HL-60 (cell line): ENCODE results near the gene ACTL10.

ENCODE experiments used
- DNase-seq, 2 experiments: peaks; one replicate each; pipeline ENCODE4 v3.0.0-alpha.2; 2010 to 2020; ENCODE audit warnings: low read depth in 1 of 2, low spot score in 1 of 2
- H3K27ac ChIP-seq: fragments of 250-450 bp; sonication (Bioruptor Pico); replicated peaks from 2 replicates; pipeline ENCODE4 v1.5.1; 2020; ENCODE audit warnings: mild to moderate bottlenecking, moderate library complexity
- H3K27me3 ChIP-seq: fragments of 250-450 bp; sonication (Bioruptor Pico); 2 replicates; pipeline ENCODE4 v1.5.1; 2021; ENCODE audit warnings: mild to moderate bottlenecking, moderate library complexity; ENCODE audit not compliant: insufficient read depth, poor library complexity, severe bottlenecking
- H3K4me3 ChIP-seq: replicated peaks from 2 replicates; pipeline ENCODE4 v1.5.1; 2011; ENCODE audit warnings: mild to moderate bottlenecking, control low read depth, low read length; ENCODE audit not compliant: insufficient read depth
- GABPA ChIP-seq: IDR thresholded peaks from 2 replicates; pipeline ENCODE4 v1.6.1; 2012; ENCODE audit warnings: low read depth
- POLR2AphosphoS5 ChIP-seq: IDR thresholded peaks from 2 replicates; pipeline ENCODE4 v1.6.1; 2012; ENCODE audit warnings: low read depth
- SPI1 ChIP-seq: IDR thresholded peaks from 2 replicates; pipeline ENCODE4 v1.6.1; 2012; ENCODE audit warnings: low read depth, mild to moderate bottlenecking, borderline replicate concordance
- TF ChIP-seq, protein P1 (sequence below): IDR thresholded peaks from one replicate; pipeline ENCODE4 v1.5.1; 2011; ENCODE audit warnings: low read length, control low read depth, inconsistent platforms; ENCODE audit not compliant: insufficient read depth
- TF ChIP-seq, protein P2 (sequence below): IDR thresholded peaks from 2 replicates; pipeline ENCODE4 v1.6.1; 2012; ENCODE audit warnings: low read depth; ENCODE audit not compliant: insufficient replicate concordance

The ACTL10 gene

DNA sequence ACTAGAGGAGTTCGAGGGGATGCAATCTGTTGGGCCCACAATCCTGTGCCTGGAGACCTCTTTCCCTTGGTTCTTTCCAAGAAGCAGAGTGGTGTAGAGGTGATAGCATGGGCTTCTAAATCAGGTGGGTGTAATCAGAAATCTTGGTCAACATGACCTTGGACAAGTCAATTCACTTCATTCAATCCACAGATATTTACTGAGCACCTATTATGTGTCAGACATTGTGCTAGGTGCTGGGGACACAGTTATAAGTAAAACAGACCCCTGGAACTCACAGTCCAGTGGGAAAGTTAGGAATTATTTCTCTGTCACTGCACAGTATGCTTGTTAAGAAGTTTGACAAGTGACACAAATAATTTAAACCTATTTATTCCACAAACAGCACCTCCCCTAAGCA is 22.8 kb downstream of the ACTL10 start:
- DNase-seq, result no peak
- Histone ChIP-seq H3K27ac (peak overlapping the region; percentile 16), H3K27me3 (no peaks in the 10 kb centered on the region), H3K4me3 (no peak overlapping the region)
- TF ChIP-seq SPI1 (no peak), POLR2AphosphoS5 (no peak), GABPA (no peak)
- TF ChIP-seq, protein P1, sequence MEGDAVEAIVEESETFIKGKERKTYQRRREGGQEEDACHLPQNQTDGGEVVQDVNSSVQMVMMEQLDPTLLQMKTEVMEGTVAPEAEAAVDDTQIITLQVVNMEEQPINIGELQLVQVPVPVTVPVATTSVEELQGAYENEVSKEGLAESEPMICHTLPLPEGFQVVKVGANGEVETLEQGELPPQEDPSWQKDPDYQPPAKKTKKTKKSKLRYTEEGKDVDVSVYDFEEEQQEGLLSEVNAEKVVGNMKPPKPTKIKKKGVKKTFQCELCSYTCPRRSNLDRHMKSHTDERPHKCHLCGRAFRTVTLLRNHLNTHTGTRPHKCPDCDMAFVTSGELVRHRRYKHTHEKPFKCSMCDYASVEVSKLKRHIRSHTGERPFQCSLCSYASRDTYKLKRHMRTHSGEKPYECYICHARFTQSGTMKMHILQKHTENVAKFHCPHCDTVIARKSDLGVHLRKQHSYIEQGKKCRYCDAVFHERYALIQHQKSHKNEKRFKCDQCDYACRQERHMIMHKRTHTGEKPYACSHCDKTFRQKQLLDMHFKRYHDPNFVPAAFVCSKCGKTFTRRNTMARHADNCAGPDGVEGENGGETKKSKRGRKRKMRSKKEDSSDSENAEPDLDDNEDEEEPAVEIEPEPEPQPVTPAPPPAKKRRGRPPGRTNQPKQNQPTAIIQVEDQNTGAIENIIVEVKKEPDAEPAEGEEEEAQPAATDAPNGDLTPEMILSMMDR, result no peak
- TF ChIP-seq, protein P2, sequence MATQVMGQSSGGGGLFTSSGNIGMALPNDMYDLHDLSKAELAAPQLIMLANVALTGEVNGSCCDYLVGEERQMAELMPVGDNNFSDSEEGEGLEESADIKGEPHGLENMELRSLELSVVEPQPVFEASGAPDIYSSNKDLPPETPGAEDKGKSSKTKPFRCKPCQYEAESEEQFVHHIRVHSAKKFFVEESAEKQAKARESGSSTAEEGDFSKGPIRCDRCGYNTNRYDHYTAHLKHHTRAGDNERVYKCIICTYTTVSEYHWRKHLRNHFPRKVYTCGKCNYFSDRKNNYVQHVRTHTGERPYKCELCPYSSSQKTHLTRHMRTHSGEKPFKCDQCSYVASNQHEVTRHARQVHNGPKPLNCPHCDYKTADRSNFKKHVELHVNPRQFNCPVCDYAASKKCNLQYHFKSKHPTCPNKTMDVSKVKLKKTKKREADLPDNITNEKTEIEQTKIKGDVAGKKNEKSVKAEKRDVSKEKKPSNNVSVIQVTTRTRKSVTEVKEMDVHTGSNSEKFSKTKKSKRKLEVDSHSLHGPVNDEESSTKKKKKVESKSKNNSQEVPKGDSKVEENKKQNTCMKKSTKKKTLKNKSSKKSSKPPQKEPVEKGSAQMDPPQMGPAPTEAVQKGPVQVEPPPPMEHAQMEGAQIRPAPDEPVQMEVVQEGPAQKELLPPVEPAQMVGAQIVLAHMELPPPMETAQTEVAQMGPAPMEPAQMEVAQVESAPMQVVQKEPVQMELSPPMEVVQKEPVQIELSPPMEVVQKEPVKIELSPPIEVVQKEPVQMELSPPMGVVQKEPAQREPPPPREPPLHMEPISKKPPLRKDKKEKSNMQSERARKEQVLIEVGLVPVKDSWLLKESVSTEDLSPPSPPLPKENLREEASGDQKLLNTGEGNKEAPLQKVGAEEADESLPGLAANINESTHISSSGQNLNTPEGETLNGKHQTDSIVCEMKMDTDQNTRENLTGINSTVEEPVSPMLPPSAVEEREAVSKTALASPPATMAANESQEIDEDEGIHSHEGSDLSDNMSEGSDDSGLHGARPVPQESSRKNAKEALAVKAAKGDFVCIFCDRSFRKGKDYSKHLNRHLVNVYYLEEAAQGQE, result no peak

DNA sequence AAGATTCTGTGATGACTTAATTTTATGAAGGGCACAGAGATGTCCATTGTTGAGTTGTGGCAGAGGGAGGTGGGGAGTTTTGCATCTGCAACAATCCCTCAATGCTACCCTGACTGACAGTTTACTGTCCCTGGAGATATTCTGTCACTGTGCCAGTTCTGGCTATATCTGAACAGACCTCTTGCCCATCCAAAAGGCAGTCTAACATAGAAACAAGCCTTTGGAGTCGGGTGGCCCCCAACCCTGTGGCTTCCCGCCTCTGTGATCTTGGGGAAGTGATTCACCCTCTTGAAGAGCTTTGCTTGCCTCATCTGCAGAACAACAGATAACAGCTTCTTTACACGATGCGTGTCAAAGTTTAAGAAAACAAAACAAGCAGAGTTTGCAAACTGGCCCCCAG is 23.2 kb downstream of the ACTL10 start:
- peak overlapping the region; percentile 16 for H3K27ac ChIP-seq
- H3K27me3 ChIP-seq, result no peaks in the 10 kb centered on the region
- H3K4me3 ChIP-seq, result no peak overlapping the region
- TF ChIP-seq SPI1 (peak; percentile 41; the same call in 1 of the 2 replicates), GABPA (no peak)
- TF ChIP-seq, protein P2, result no peak
- DNase-seq, result peak; percentile 54 to 72

DNA sequence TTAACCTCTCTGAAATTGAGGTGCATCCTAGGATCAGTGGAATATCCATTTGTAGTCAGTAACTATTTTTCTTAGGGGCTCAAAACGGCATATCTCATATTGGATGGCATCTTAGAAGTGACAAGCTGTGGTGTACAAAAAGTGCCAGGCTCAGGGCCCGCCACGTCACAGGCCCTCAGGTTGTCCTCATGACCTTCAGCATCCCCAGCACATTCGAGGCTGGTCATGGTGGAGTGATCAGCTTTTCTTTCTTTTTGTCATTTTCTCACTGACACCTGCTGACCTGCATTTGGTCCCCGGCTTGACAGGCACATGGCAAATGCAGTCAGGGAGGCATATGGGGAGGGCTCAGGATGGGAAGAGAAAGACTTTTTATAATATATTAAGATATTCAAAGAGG is 26.5 kb downstream of the ACTL10 start:
- H3K27me3 ChIP-seq, result no peaks in the 10 kb centered on the region
- H3K27ac ChIP-seq, result no peak overlapping the region
- DNase-seq, result no peak
- TF ChIP-seq, protein P1, result no peak
- TF ChIP-seq, protein P2, result no peak
- no peak for TF ChIP-seq GABPA
- TF ChIP-seq SPI1, result no peak
- no peak for TF ChIP-seq POLR2AphosphoS5
- no peak overlapping the region for H3K4me3 ChIP-seq
